ENCODE measurements around the gene CD83. TPM values are rescaled to one million over a fixed set of nuclear protein-coding genes. Genes with fewer than 3 reads are reported as not detected.

CD83 gene
- total and polyA plus RNA-seq, 2 experiments from 2014 or later, result 6.2 to 6.6 TPM

GRCh38 chr6:14092838-14093789 is 24.5 kb upstream of the CD83 start:
- no peaks in the 10 kb centered on the region for H3K27me3 ChIP-seq
- no peak for DNase-seq (ENCODE audit: low spot score)
- no peaks in the 10 kb centered on the region for H3K9me2 ChIP-seq (replicated peaks; ENCODE audit: insufficient read depth)
- no peak overlapping the region for H3K4me3 ChIP-seq
- H3K27ac ChIP-seq, result no peak overlapping the region
- H4K20me1 ChIP-seq (ENCODE audit: insufficient read depth, poor library complexity, severe bottlenecking), result no peaks in the 10 kb centered on the region
- H3K79me2 ChIP-seq, result no peaks in the 10 kb centered on the region
- H3K4me1 ChIP-seq (ENCODE audit: insufficient read depth), result no peaks in the 10 kb centered on the region
- H3K36me3 ChIP-seq (replicated peaks; ENCODE audit: insufficient read depth, low read depth), result no peaks in the 10 kb centered on the region
- H3K4me2 ChIP-seq, result no peak overlapping the region
- TF ChIP-seq EZH2phosphoT487 (IDR thresholded peaks at IDR 0.05; ENCODE audit: low read depth, severe bottlenecking, unreplicated experiment), result no peak
- TF ChIP-seq, protein P1, sequence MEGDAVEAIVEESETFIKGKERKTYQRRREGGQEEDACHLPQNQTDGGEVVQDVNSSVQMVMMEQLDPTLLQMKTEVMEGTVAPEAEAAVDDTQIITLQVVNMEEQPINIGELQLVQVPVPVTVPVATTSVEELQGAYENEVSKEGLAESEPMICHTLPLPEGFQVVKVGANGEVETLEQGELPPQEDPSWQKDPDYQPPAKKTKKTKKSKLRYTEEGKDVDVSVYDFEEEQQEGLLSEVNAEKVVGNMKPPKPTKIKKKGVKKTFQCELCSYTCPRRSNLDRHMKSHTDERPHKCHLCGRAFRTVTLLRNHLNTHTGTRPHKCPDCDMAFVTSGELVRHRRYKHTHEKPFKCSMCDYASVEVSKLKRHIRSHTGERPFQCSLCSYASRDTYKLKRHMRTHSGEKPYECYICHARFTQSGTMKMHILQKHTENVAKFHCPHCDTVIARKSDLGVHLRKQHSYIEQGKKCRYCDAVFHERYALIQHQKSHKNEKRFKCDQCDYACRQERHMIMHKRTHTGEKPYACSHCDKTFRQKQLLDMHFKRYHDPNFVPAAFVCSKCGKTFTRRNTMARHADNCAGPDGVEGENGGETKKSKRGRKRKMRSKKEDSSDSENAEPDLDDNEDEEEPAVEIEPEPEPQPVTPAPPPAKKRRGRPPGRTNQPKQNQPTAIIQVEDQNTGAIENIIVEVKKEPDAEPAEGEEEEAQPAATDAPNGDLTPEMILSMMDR (IDR thresholded peaks at IDR 0.05; ENCODE audit: poor library complexity), result no peak
- TF ChIP-seq EZH2 (IDR thresholded peaks at IDR 0.05; ENCODE audit: borderline replicate concordance), result no peak
- no peaks in the 10 kb centered on the region for H3K9me3 ChIP-seq (ENCODE audit: low read depth)
- H2AFZ ChIP-seq, result no peak overlapping the region
- 79% methylated on average over 11 of the region's 11 CpGs for WGBS (ENCODE audit: low lambda C conversion rate, missing lambda C conversion rate)

DNA sequence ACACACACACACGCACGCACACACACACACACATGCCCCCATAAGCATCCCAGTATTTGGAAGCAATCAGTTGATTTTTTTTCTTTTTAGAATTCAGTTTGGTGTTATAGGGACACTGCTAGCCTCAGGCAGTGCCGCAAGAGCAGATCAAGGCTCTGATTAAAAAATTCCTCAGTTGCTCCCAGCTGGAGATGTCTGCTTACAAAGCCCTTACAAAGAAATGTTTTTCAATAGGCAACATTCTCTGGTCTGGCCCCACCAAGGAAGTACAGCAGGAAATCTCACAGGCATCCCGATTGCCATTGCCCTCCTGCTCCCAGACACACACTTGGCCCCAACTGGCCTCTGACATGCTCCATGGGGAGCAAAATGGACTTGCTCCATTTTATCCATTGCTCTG is 22.9 kb upstream of the CD83 start:
- Histone ChIP-seq H3K36me3 (replicated peaks; ENCODE audit: insufficient read depth, low read depth) (no peaks in the 10 kb centered on the region), H4K20me1 (ENCODE audit: insufficient read depth, poor library complexity, severe bottlenecking) (no peaks in the 10 kb centered on the region), H3K9me2 (replicated peaks; ENCODE audit: insufficient read depth) (no peaks in the 10 kb centered on the region), H3K79me2 (no peaks in the 10 kb centered on the region), H3K4me3 (no peak overlapping the region), H3K4me1 (ENCODE audit: insufficient read depth) (no peaks in the 10 kb centered on the region), H3K9me3 (ENCODE audit: low read depth) (no peaks in the 10 kb centered on the region), H3K27me3 (no peaks in the 10 kb centered on the region), H3K27ac (no peak overlapping the region), H2AFZ (no peak overlapping the region), H3K4me2 (no peak overlapping the region)
- WGBS (ENCODE audit: low lambda C conversion rate, missing lambda C conversion rate), result 93% methylated on average over 4 of the region's 4 CpGs
- no peak for DNase-seq (ENCODE audit: low spot score)
- TF ChIP-seq EZH2phosphoT487 (IDR thresholded peaks at IDR 0.05; ENCODE audit: low read depth, severe bottlenecking, unreplicated experiment) (no peak), EZH2 (IDR thresholded peaks at IDR 0.05; ENCODE audit: borderline replicate concordance) (no peak)
- TF ChIP-seq, protein P1 (IDR thresholded peaks at IDR 0.05; ENCODE audit: poor library complexity), result no peak

- Histone ChIP-seq H3K4me3 (no peak overlapping the region), H3K36me3 (replicated peaks; ENCODE audit: insufficient read depth, low read depth) (no peaks in the 10 kb centered on the region), H3K79me2 (no peaks in the 10 kb centered on the region), H2AFZ (no peak overlapping the region), H3K4me1 (ENCODE audit: insufficient read depth) (no peaks in the 10 kb centered on the region), H3K4me2 (no peak overlapping the region), H4K20me1 (ENCODE audit: insufficient read depth, poor library complexity, severe bottlenecking) (no peaks in the 10 kb centered on the region), H3K9me3 (ENCODE audit: low read depth) (no peaks in the 10 kb centered on the region), H3K9me2 (replicated peaks; ENCODE audit: insufficient read depth) (no peaks in the 10 kb centered on the region), H3K27me3 (no peaks in the 10 kb centered on the region), H3K27ac (no peak overlapping the region)
- DNase-seq (ENCODE audit: low spot score), result no peak
- 87% methylated on average over 6 of the region's 6 CpGs for WGBS (ENCODE audit: low lambda C conversion rate, missing lambda C conversion rate)
- TF ChIP-seq, protein P1 (IDR thresholded peaks at IDR 0.05; ENCODE audit: poor library complexity), result no peak
- TF ChIP-seq EZH2 (IDR thresholded peaks at IDR 0.05; ENCODE audit: borderline replicate concordance) (no peak), EZH2phosphoT487 (IDR thresholded peaks at IDR 0.05; ENCODE audit: low read depth, severe bottlenecking, unreplicated experiment) (no peak)
These were observed 22.1 kb upstream of the CD83 start for GRCh38 chr6:14095437-14095836.

All from hepatocyte (in vitro differentiated cells).